HCT116 (cell line): Measurements from ENCODE around the gene SCG3. TPM values are rescaled to one million over a fixed set of nuclear protein-coding genes. Genes with fewer than 3 reads are reported as not detected.

Source experiments
- ATAC-seq: fragments of 200-7000 bp; cut with Tn5 transposase; 2 replicates; pipeline ENCODE4 v1.9.1; 2020; ENCODE audit warnings: mild to moderate bottlenecking, moderate library complexity
- BruUV-seq: library from RNA; stranded (reverse); fragments of 400-500 nt; replicated peaks from 2 replicates; lab custom pipeline; 2021; lab: Mats Ljungman, UMichigan
- CTCF ChIA-PET: fragments of 300-600 bp; sonication (Branson Sonifier 250); formaldehyde crosslinking; loops from one replicate; lab custom pipeline; 2021; ENCODE audit warnings: antibody characterized with exemption; lab: Charles Lee
- POLR2A ChIA-PET: fragments of 300-600, 350-600 bp; sonication (Branson Sonifier 250); formaldehyde crosslinking; loops from one replicate; lab custom pipeline; 2021; ENCODE audit warnings: antibody characterized with exemption; lab: Charles Lee
- RAD21 ChIA-PET, 2 experiments: fragments of 300-600 bp; sonication (Branson Sonifier 250); formaldehyde crosslinking; loops; one replicate each; lab custom pipeline; 2023; ENCODE audit warnings: low total read pairs in 2 of 2; ENCODE audit not compliant: uncharacterized antibody in 2 of 2, unreplicated experiment in 2 of 2, low non-redundant PET in 1 of 2; lab: Charles Lee
- DNase-seq: peaks from one replicate; pipeline ENCODE4 v3.0.0-alpha.2; 2010; ENCODE audit warnings: low read depth, low spot score
- H2AFZ ChIP-seq: fragments of 200-600 bp; shearing (Covaris generic), sonication (generic); 2 replicates; pipeline ENCODE4 v1.6.1; 2017; ENCODE audit warnings: low read depth, mixed run types, mixed read lengths, antibody characterized with exemption, low read length; ENCODE audit not compliant: poor library complexity, severe bottlenecking
- H3K27ac ChIP-seq: 2 replicates; pipeline ENCODE4 v1.5.1; 2012; ENCODE audit warnings: low read depth, low read length
- H3K27me3 ChIP-seq: fragments of 200-600 bp; sonication (generic); 2 replicates; pipeline ENCODE4 v1.6.1; 2016; ENCODE audit warnings: mixed run types, low read length, mixed read lengths; ENCODE audit not compliant: insufficient read depth
- H3K36me3 ChIP-seq, 2 experiments: fragments of 200-500 bp in 1 of 2; fragments of 200-600 bp in 1 of 2; sonication (Bioruptor generic) in 1 of 2; sonication (generic) in 1 of 2; 2 replicates each; pipeline versions ENCODE4 v1.5.1 to v1.6.1; 2014 to 2016; ENCODE audit warnings: low read length in 2 of 2, inconsistent platforms in 1 of 2, mixed read lengths in 1 of 2, mixed run types in 1 of 2; ENCODE audit not compliant: insufficient read depth in 2 of 2, control insufficient read depth in 1 of 2
- H3K4me1 ChIP-seq, 2 experiments: fragments of 200-600 bp in 1 of 2; sonication (generic) in 1 of 2; 2 replicates each; pipeline versions ENCODE4 v1.5.1 to v1.6.1; 2012 to 2017; ENCODE audit warnings: low read length in 2 of 2, inconsistent platforms in 1 of 2, mild to moderate bottlenecking in 1 of 2, mixed read lengths in 1 of 2, mixed run types in 1 of 2, moderate library complexity in 1 of 2; ENCODE audit not compliant: insufficient read depth in 2 of 2, control insufficient read depth in 1 of 2
- H3K4me2 ChIP-seq: fragments of 200-600 bp; sonication (generic); 2 replicates; pipeline ENCODE4 v1.6.1; 2017; ENCODE audit warnings: mixed run types, low read length, mixed read lengths
- H3K4me3 ChIP-seq, 2 experiments: fragments of 200-600 bp in 1 of 2; sonication (generic) in 1 of 2; replicated peaks in 1 of 2; 2 replicates each; pipeline ENCODE4 v1.5.1; 2011 to 2016; ENCODE audit warnings: low read length in 2 of 2, control low read depth in 1 of 2, low read depth in 1 of 2, mild to moderate bottlenecking in 1 of 2, mixed read lengths in 1 of 2, mixed run types in 1 of 2
- H3K79me2 ChIP-seq: fragments of 200-600 bp; sonication (generic); 2 replicates; pipeline ENCODE4 v1.6.1; 2017; ENCODE audit warnings: mild to moderate bottlenecking, mixed run types, low read length, moderate library complexity, mixed read lengths; ENCODE audit not compliant: insufficient read depth
- H3K9ac ChIP-seq: fragments of 200-600 bp; sonication (generic); 2 replicates; pipeline ENCODE4 v1.6.1; 2016; ENCODE audit warnings: low read length, mixed read lengths
- H3K9me2 ChIP-seq: fragments of 200-600 bp; sonication (generic), shearing (Covaris generic); 2 replicates; pipeline ENCODE4 v1.6.1; 2017; ENCODE audit warnings: mixed run types, mild to moderate bottlenecking, moderate library complexity; ENCODE audit not compliant: insufficient read depth
- H3K9me3 ChIP-seq, 2 experiments: fragments of 200-500 bp in 1 of 2; fragments of 200-600 bp in 1 of 2; sonication (Bioruptor generic) in 1 of 2; sonication (generic) in 1 of 2; 2 replicates each; pipeline ENCODE4 v1.6.1; 2014 to 2017; ENCODE audit warnings: low read length in 2 of 2, mixed read lengths in 2 of 2, inconsistent platforms in 1 of 2, low read depth in 1 of 2, mild to moderate bottlenecking in 1 of 2, mixed run types in 1 of 2, moderate library complexity in 1 of 2; ENCODE audit not compliant: control insufficient read depth in 1 of 2, insufficient read depth in 1 of 2
- H4K20me1 ChIP-seq: fragments of 200-600 bp; sonication (generic), shearing (Covaris generic); 2 replicates; pipeline ENCODE4 v1.6.1; 2017; ENCODE audit warnings: mixed run types, mild to moderate bottlenecking, moderate library complexity; ENCODE audit not compliant: insufficient read depth
- CBX3 ChIP-seq: IDR thresholded peaks from 2 replicates; pipeline ENCODE4 v1.6.1; 2012; ENCODE audit warnings: low read depth
- CEBPB ChIP-seq: IDR thresholded peaks from 2 replicates; pipeline ENCODE4 v1.6.1; 2012; ENCODE audit warnings: low read depth
- ELF1 ChIP-seq: IDR thresholded peaks from 2 replicates; pipeline ENCODE4 v1.6.1; 2012; ENCODE audit warnings: low read depth, borderline replicate concordance
- MAX ChIP-seq: IDR thresholded peaks from 2 replicates; pipeline ENCODE4 v1.6.1; 2012
- POLR2A ChIP-seq: IDR thresholded peaks from 2 replicates; pipeline ENCODE4 v1.7.0; 2011; ENCODE audit warnings: borderline replicate concordance; ENCODE audit not compliant: insufficient read depth, insufficient read length; ENCODE audit errors: extremely low read depth
- POLR2AphosphoS5 ChIP-seq: IDR thresholded peaks from 2 replicates; pipeline ENCODE4 v1.6.1; 2011; ENCODE audit warnings: mild to moderate bottlenecking, low read depth, low read length, moderate library complexity
- intact Hi-C: fragments of 100-400 bp; cut with micrococcal nuclease; formaldehyde crosslinking; loops from 2 replicates; pipeline ENCODE4 v1.10.0; 2022
- total RNA-seq: library from RNA; stranded (reverse); gene quantifications from one replicate; pipeline ENCODE4 v1.2.1, GENCODE V29; 2021; ENCODE audit not compliant: unreplicated experiment

SCG3 gene
- total RNA-seq, 1 experiment from 2014 or later: not detected

- Histone ChIP-seq H4K20me1 (no peaks in the 10 kb centered on the region), H3K79me2 (no peaks in the 10 kb centered on the region), H3K9me2 (no peaks in the 10 kb centered on the region), H3K36me3 (no peaks in the 10 kb centered on the region), H3K9me3 (no peaks in the 10 kb centered on the region), H3K27ac (no peak overlapping the region), H3K4me1 (peaks cover 4 to 7% of the 10 kb centered on the region in 2 experiments; a peak in 3 of 4 replicates), H3K4me3 (no peak overlapping the region), H3K9ac (no peak overlapping the region), H3K4me2 (no peak overlapping the region), H3K27me3 (no peaks in the 10 kb centered on the region), H2AFZ (no peak overlapping the region)
- no peak for ATAC-seq
- TF ChIP-seq CEBPB (no peak), CBX3 (no peak), ELF1 (no peak)
- no TSS peak for BruUV-seq
- intact Hi-C loops: no loop called here
- ChIA-PET POLR2A (no interaction called here), CTCF (interaction anchor here (1.3 kb wide), 1 partner anchor 20 kb away, joined by 4 read pairs; no protein-coding TSS in a partner anchor), RAD21 (no interaction called here)
- DNase-seq: no peak
Measured at GRCh38 chr15:51756482-51756881, 75.2 kb downstream of the SCG3 start.

DNA sequence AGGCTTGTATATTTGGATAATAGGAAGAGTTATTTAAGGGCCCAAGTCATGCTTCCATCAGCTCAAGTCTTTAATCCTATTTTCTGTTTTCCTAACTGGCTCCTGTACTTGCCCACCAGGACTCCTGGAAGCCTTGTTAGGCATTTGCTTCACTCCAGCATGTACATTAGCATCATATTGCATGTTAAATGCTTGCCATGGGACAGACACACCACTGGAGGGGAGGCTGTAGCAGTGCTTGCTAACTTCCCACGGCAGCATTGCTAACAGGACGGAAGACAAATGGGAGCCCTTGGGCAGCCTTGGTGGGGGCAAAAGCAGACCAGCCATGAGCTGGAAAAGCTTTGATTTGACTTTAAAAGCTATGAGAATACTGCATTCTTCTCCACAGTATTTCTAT is 76.1 kb downstream of the SCG3 start:
- BruUV-seq: no TSS peak
- intact Hi-C loops: no loop called here
- no peak for TF ChIP-seq CBX3
- TF ChIP-seq POLR2A: no peak
- no peak for TF ChIP-seq POLR2AphosphoS5
- TF ChIP-seq MAX: no peak
- no peak overlapping the region for H3K9ac ChIP-seq
- no peaks in the 10 kb centered on the region for H4K20me1 ChIP-seq
- POLR2A ChIA-PET: no interaction called here
- ATAC-seq (no peak), DNase-seq (no peak)
- no peaks in the 10 kb centered on the region for H3K79me2 ChIP-seq
- H3K27me3 ChIP-seq: no peaks in the 10 kb centered on the region
- no peaks in the 10 kb centered on the region for H3K9me3 ChIP-seq
- H2AFZ ChIP-seq: no peak overlapping the region
- H3K27ac ChIP-seq: no peak overlapping the region
- CTCF ChIA-PET: interaction anchor here (1.1 to 1.3 kb wide), 2 partner anchors 19 kb away, joined by 4 read pairs; no protein-coding TSS in a partner anchor
- H3K4me2 ChIP-seq: no peak overlapping the region
- no peaks in the 10 kb centered on the region for H3K36me3 ChIP-seq
- H3K4me1 ChIP-seq: peaks cover 1 to 2% of the 10 kb centered on the region in 2 experiments; a peak in 3 of 4 replicates
- RAD21 ChIA-PET: interaction anchor here (0.7 to 1.1 kb wide), 2 partner anchors 107 kb away, joined by 3 read pairs; no protein-coding TSS in a partner anchor
- H3K9me2 ChIP-seq: no peaks in the 10 kb centered on the region
- no peak overlapping the region for H3K4me3 ChIP-seq
